ENCODE data around the gene ZP1.
"Not testable (repeated sequence)": the region's sequence is repeated elsewhere in the genome, so short reads cannot be mapped to it uniquely, and the experiment has no call there.

- not testable (repeated sequence) for TF ChIP-seq CTCF (IDR thresholded peaks at IDR 0.05); POLR2AphosphoS5 (IDR thresholded peaks at IDR 0.05); EP300 (IDR thresholded peaks at IDR 0.05; ENCODE audit: low read depth); POLR2A (IDR thresholded peaks at IDR 0.05)
Observed at GRCh38 chr11:60823745-60824306, 43.5 kb upstream of the ZP1 start.
